22Rv1 (cell line): ENCODE measurements around the gene LRRC14B.

Experiments
- CTCF ChIP-seq: fragments of 450-650 bp; IDR thresholded peaks from 2 replicates; pipeline ENCODE4 v1.5.1; 2017; ENCODE audit warnings: mild to moderate bottlenecking
- ZFX ChIP-seq: fragments of 450-650 bp; IDR thresholded peaks from 2 replicates; pipeline ENCODE4 v1.6.1; 2017; ENCODE audit warnings: antibody characterized with exemption, borderline replicate concordance

DNA sequence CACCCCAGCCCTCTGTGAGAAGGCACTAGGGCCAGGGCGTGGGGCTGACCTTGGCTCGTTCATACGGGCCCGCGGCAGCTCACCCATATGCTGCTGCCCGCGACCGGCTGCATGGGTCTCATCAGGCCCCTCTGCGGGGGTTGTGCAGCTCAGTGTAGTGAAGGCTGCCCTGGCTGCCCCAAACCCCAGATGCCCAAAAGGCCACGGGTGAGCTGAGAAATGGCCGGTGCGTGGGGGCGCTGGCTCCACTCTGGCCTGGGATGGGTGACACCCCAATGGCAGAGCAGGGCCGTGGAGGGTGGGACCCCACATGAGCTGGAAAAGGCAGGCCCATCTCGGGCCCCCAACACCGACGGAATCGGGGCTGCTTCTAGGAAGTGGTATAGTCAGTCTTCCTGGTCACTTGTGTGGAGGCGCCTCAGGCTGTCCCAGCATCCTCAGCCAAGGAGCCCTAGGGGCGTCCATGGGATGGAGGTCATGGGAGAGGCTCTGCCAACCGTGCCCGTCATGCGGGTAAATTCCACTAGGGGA, 19.4 kb upstream of the LRRC14B start:
- TF ChIP-seq CTCF = no peak
- no peak for TF ChIP-seq ZFX
